ENCODE measurements around the gene GLDN.

GRCh38 chr15:51377038-51377786 is 35.8 kb downstream of the GLDN start:
- TF ChIP-seq CREB1 (IDR thresholded peaks at IDR 0.05; ENCODE audit: low read depth), result no peak
- no peak for TF ChIP-seq TAF1 (IDR thresholded peaks at IDR 0.05; ENCODE audit: low read depth)
- no peak for TF ChIP-seq REST (IDR thresholded peaks at IDR 0.05; ENCODE audit: low read depth)
- TF ChIP-seq USF1 (IDR thresholded peaks at IDR 0.05), result no peak
- no peak for TF ChIP-seq RAD21 (IDR thresholded peaks at IDR 0.05; ENCODE audit: low read depth)
- TF ChIP-seq CEBPB (IDR thresholded peaks at IDR 0.05), result no peak
- no peak for TF ChIP-seq ZBTB7A (IDR thresholded peaks at IDR 0.05; ENCODE audit: low read depth)
- TF ChIP-seq FOXM1 (IDR thresholded peaks at IDR 0.05; ENCODE audit: borderline replicate concordance, low read depth), result no peak
- no peak for TF ChIP-seq TCF12 (IDR thresholded peaks at IDR 0.05; ENCODE audit: low read depth)
- TF ChIP-seq EGR1 (IDR thresholded peaks at IDR 0.05), result no peak
- no peak for TF ChIP-seq EP300 (IDR thresholded peaks at IDR 0.05; ENCODE audit: borderline replicate concordance)
- no peak for TF ChIP-seq MAX (IDR thresholded peaks at IDR 0.05)
- TF ChIP-seq YY1 (IDR thresholded peaks at IDR 0.05; ENCODE audit: low read depth), result no peak
- no peak for TF ChIP-seq NFIC (IDR thresholded peaks at IDR 0.05)

All from Ishikawa (cell line).